Hepatocyte (in vitro differentiated cells): ENCODE data around the gene PLXDC1. TPM values are rescaled to one million over a fixed set of nuclear protein-coding genes. Genes with fewer than 3 reads are reported as not detected.

Source experiments
- DNase-seq: peaks from one replicate; pipeline ENCODE4 v3.0.0-alpha.2; 2016; ENCODE audit warnings: low spot score
- H2AFZ ChIP-seq: fragments of 200-600 bp; sonication (generic); 2 replicates; pipeline ENCODE4 v1.6.0; 2016; ENCODE audit warnings: antibody characterized with exemption, mild to moderate bottlenecking
- H3K27ac ChIP-seq: fragments of 200-600 bp; sonication (generic); 2 replicates; pipeline ENCODE4 v1.5.1; 2016; ENCODE audit warnings: mild to moderate bottlenecking
- H3K27me3 ChIP-seq: fragments of 200-600 bp; sonication (generic); 2 replicates; pipeline ENCODE4 v1.6.1; 2016
- H3K36me3 ChIP-seq: fragments of 200-600 bp; sonication (generic); replicated peaks from 2 replicates; pipeline ENCODE4 v1.5.1; 2016; ENCODE audit warnings: low read depth; ENCODE audit not compliant: insufficient read depth
- H3K4me1 ChIP-seq: fragments of 200-600 bp; sonication (generic); 2 replicates; pipeline ENCODE4 v1.5.1; 2016; ENCODE audit warnings: mild to moderate bottlenecking, moderate library complexity; ENCODE audit not compliant: insufficient read depth
- H3K4me2 ChIP-seq: fragments of 200-600 bp; sonication (generic); 2 replicates; pipeline ENCODE4 v1.6.0; 2016
- H3K4me3 ChIP-seq: fragments of 200-600 bp; sonication (generic); 2 replicates; pipeline ENCODE4 v1.5.1; 2016; ENCODE audit warnings: mild to moderate bottlenecking
- H3K79me2 ChIP-seq: fragments of 200-600 bp; sonication (generic); 2 replicates; pipeline ENCODE4 v1.6.0; 2017; ENCODE audit warnings: mild to moderate bottlenecking
- H3K9me2 ChIP-seq: fragments of 200-600 bp; sonication (generic); replicated peaks from 2 replicates; pipeline ENCODE4 v1.6.0; 2017; ENCODE audit warnings: mild to moderate bottlenecking; ENCODE audit not compliant: insufficient read depth
- H3K9me3 ChIP-seq: fragments of 200-600 bp; sonication (generic); 2 replicates; pipeline ENCODE4 v1.5.1; 2016; ENCODE audit warnings: low read depth, mild to moderate bottlenecking
- H4K20me1 ChIP-seq: fragments of 200-600 bp; sonication (generic); 2 replicates; pipeline ENCODE4 v1.6.0; 2016; ENCODE audit warnings: mild to moderate bottlenecking; ENCODE audit not compliant: insufficient read depth, poor library complexity, severe bottlenecking
- EZH2 ChIP-seq: fragments of 200-600 bp; sonication (generic); IDR thresholded peaks from 2 replicates; pipeline ENCODE4 v1.6.1; 2016; ENCODE audit warnings: antibody characterized with exemption, mild to moderate bottlenecking, borderline replicate concordance
- EZH2phosphoT487 ChIP-seq: fragments of 200-600 bp; sonication (generic); IDR thresholded peaks from one replicate; pipeline ENCODE4 v1.6.1; 2018; ENCODE audit warnings: antibody characterized with exemption, mild to moderate bottlenecking, low read depth, moderate library complexity; ENCODE audit not compliant: unreplicated experiment, severe bottlenecking
- WGBS: methylation state at CpG from one replicate; pipeline ENCODE4 v1.1.6; 2016; ENCODE audit warnings: low lambda C conversion rate; ENCODE audit errors: missing lambda C conversion rate; 5-methylcytosine and 5-hydroxymethylcytosine counted together
- polyA plus RNA-seq: library from polyadenylated mRNA; unstranded; fragments of >200 nt; fragmentation: Nextera tagmentation; extraction: Ambion mirVana; gene quantifications from 2 replicates; pipeline ENCODE4 v1.2.1, GENCODE V29; 2016
- total RNA-seq: library from RNA; depleted of rRNA; stranded (reverse); fragments of >200 nt; gene quantifications from 2 replicates; pipeline ENCODE4 v1.2.3, GENCODE V29; 2014
- TF ChIP-seq, protein P1 (sequence below): fragments of 200-600 bp; sonication (generic); IDR thresholded peaks from 2 replicates; pipeline ENCODE4 v1.5.1; 2016; ENCODE audit warnings: antibody characterized with exemption, mild to moderate bottlenecking; ENCODE audit not compliant: poor library complexity

Gene PLXDC1
- total and polyA plus RNA-seq, 2 experiments from 2014 or later: 3.9 to 4.1 TPM

DNA sequence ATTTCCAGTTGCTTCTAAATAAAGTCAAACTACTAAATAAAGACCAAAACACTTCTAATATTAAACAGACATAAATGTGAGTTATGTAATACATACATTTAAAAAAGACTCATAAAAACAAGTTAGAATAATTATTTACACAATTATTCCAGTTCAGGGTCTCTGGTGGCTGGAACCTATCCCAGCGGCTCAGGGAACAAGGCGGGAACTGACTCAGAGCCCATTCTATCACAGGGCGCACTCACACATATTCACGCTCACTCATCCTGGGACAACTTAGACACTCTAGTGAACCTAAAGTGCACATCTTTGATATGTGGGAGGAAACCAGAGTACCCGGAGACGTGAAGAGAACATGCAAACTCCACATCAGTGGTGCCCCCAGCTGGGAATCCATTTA, 25.0 kb downstream of the PLXDC1 start:
- TF ChIP-seq EZH2 (no peak), EZH2phosphoT487 (no peak)
- TF ChIP-seq, protein P1, sequence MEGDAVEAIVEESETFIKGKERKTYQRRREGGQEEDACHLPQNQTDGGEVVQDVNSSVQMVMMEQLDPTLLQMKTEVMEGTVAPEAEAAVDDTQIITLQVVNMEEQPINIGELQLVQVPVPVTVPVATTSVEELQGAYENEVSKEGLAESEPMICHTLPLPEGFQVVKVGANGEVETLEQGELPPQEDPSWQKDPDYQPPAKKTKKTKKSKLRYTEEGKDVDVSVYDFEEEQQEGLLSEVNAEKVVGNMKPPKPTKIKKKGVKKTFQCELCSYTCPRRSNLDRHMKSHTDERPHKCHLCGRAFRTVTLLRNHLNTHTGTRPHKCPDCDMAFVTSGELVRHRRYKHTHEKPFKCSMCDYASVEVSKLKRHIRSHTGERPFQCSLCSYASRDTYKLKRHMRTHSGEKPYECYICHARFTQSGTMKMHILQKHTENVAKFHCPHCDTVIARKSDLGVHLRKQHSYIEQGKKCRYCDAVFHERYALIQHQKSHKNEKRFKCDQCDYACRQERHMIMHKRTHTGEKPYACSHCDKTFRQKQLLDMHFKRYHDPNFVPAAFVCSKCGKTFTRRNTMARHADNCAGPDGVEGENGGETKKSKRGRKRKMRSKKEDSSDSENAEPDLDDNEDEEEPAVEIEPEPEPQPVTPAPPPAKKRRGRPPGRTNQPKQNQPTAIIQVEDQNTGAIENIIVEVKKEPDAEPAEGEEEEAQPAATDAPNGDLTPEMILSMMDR: no peak
- H3K4me2 ChIP-seq: no peak overlapping the region

GRCh38 chr17:39125143-39125875, 26.1 kb downstream of the PLXDC1 start:
- Histone ChIP-seq H3K4me1 (no peaks in the 10 kb centered on the region), H3K4me2 (no peak overlapping the region), H3K27me3 (no peaks in the 10 kb centered on the region), H3K4me3 (no peak overlapping the region), H2AFZ (no peak overlapping the region), H3K36me3 (no peaks in the 10 kb centered on the region), H3K27ac (no peak overlapping the region), H3K79me2 (no peaks in the 10 kb centered on the region), H3K9me2 (no peaks in the 10 kb centered on the region), H4K20me1 (no peaks in the 10 kb centered on the region), H3K9me3 (no peaks in the 10 kb centered on the region)
- DNase-seq: no peak
- TF ChIP-seq, protein P1: no peak
- no peak for TF ChIP-seq EZH2phosphoT487
- no peak for TF ChIP-seq EZH2
- 88% methylated on average over 2 of the region's 2 CpGs for WGBS

More for the DNA sequence above, 25.0 kb downstream of the PLXDC1 start:
- Histone ChIP-seq H3K27ac (no peak overlapping the region), H3K4me1 (no peaks in the 10 kb centered on the region), H3K9me2 (no peaks in the 10 kb centered on the region), H3K4me3 (no peak overlapping the region), H3K27me3 (no peaks in the 10 kb centered on the region), H3K79me2 (no peaks in the 10 kb centered on the region), H3K9me3 (no peaks in the 10 kb centered on the region), H4K20me1 (no peaks in the 10 kb centered on the region), H2AFZ (no peak overlapping the region), H3K36me3 (no peaks in the 10 kb centered on the region)
- no peak for DNase-seq
- 70% methylated on average over 6 of the region's 6 CpGs for WGBS

DNA sequence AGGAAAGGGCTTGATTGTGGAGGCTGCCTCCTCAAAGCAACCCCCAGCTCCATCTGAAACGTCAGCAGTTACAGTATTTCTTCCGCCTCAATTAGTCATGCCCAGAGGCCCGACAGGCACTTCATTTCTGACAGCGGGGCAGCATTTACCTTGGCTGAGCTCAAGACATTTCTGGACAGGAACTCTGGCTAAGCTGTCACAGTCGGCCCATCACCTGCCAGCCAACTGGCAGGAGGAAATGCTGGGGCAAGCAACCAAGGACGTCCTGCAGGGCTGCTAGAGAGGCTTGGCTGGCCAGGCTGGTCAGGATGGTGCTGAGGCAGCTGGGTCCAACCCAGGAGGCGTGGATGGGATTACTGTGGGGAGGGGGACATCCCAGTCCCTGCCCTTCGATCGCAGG, 27.8 kb downstream of the PLXDC1 start:
- no peak overlapping the region for H3K4me3 ChIP-seq
- 80% methylated on average over 9 of the region's 9 CpGs for WGBS
- H3K4me2 ChIP-seq: no peak overlapping the region
- H3K27ac ChIP-seq: no peak overlapping the region
- no peaks in the 10 kb centered on the region for H3K9me3 ChIP-seq
- no peak overlapping the region for H2AFZ ChIP-seq
- H3K9me2 ChIP-seq: no peaks in the 10 kb centered on the region
- H4K20me1 ChIP-seq: no peaks in the 10 kb centered on the region
- DNase-seq: no peak
- no peaks in the 10 kb centered on the region for H3K36me3 ChIP-seq
- no peaks in the 10 kb centered on the region for H3K27me3 ChIP-seq
- H3K4me1 ChIP-seq: no peaks in the 10 kb centered on the region
- TF ChIP-seq EZH2phosphoT487 (no peak), EZH2 (no peak)
- TF ChIP-seq, protein P1: no peak
- H3K79me2 ChIP-seq: no peaks in the 10 kb centered on the region
